ENCODE results near the gene CCNI2.
A peak's percentile ranks its signal among the peaks of the same experiment; 100 is the strongest.

Gene CCNI2

GRCh38 chr5:132776938-132777208 is 29.6 kb downstream of the CCNI2 start:
- Mint-ChIP-seq H3K36me3 (ENCODE audit: low read depth) (no peaks in the 10 kb centered on the region), H3K27me3 (ENCODE audit: low read depth) (peaks cover 63% of the 10 kb centered on the region), H3K4me1 (ENCODE audit: low read depth) (peaks cover 26% of the 10 kb centered on the region), H3K9me3 (no peaks in the 10 kb centered on the region), H3K4me3 (no peak overlapping the region), H3K27ac (no peak overlapping the region)
- DNase-seq (ENCODE audit: low spot score): no peak

GRCh38 chr5:132777209-132778069 is 30.2 kb downstream of the CCNI2 start, which contains the start of gene SEPTIN8:
Gene SEPTIN8 (minus strand): TSS chr5:132777239. CDS start chr5:132777137, 102 bp downstream.
- peak within 1 kb of the TSS; percentile 80 for H3K4me3 Mint-ChIP-seq
- H3K4me1 Mint-ChIP-seq (ENCODE audit: low read depth): peaks cover 28% of the 10 kb centered on the region
- H3K27ac Mint-ChIP-seq: peak within 1 kb of the TSS; percentile 60
- DNase-seq (ENCODE audit: low spot score): peak; percentile 57
- H3K36me3 Mint-ChIP-seq (ENCODE audit: low read depth): no peaks in the 10 kb centered on the region
- H3K27me3 Mint-ChIP-seq (ENCODE audit: low read depth): peaks cover 66% of the 10 kb centered on the region
- no peaks in the 10 kb centered on the region for H3K9me3 Mint-ChIP-seq

GRCh38 chr5:132778129-132778528 is 30.9 kb downstream of the CCNI2 start:
- Mint-ChIP-seq H3K27ac (peak overlapping the region; percentile 60), H3K27me3 (ENCODE audit: low read depth) (peaks cover 72% of the 10 kb centered on the region), H3K36me3 (ENCODE audit: low read depth) (no peaks in the 10 kb centered on the region)

GRCh38 chr5:132778856-132779255 is 31.6 kb downstream of the CCNI2 start:
- no peak for DNase-seq (ENCODE audit: low spot score)
- Mint-ChIP-seq H3K9me3 (no peaks in the 10 kb centered on the region), H3K36me3 (ENCODE audit: low read depth) (no peaks in the 10 kb centered on the region), H3K4me1 (ENCODE audit: low read depth) (peaks cover 28% of the 10 kb centered on the region), H3K27me3 (ENCODE audit: low read depth) (peaks cover 72% of the 10 kb centered on the region), H3K4me3 (peak overlapping the region; percentile 12), H3K27ac (no peak overlapping the region)

More at GRCh38 chr5:132778129-132778528, 30.9 kb downstream of the CCNI2 start:
- H3K4me3 Mint-ChIP-seq: peak overlapping the region; percentile 80
- H3K4me1 Mint-ChIP-seq (ENCODE audit: low read depth): peaks cover 28% of the 10 kb centered on the region
- DNase-seq (ENCODE audit: low spot score): no peak
- no peaks in the 10 kb centered on the region for H3K9me3 Mint-ChIP-seq

- H3K4me1 Mint-ChIP-seq (ENCODE audit: low read depth): peaks cover 29% of the 10 kb centered on the region
- no peaks in the 10 kb centered on the region for H3K9me3 Mint-ChIP-seq
- no peak overlapping the region for H3K27ac Mint-ChIP-seq
- H3K27me3 Mint-ChIP-seq (ENCODE audit: low read depth): peaks cover 62% of the 10 kb centered on the region
- no peak for DNase-seq (ENCODE audit: low spot score)
- no peak overlapping the region for H3K4me3 Mint-ChIP-seq
- H3K36me3 Mint-ChIP-seq (ENCODE audit: low read depth): no peaks in the 10 kb centered on the region
Measured at GRCh38 chr5:132779961-132780360, 32.7 kb downstream of the CCNI2 start.

- Mint-ChIP-seq H3K4me3 (peak overlapping the region; percentile 38), H3K27ac (no peak overlapping the region), H3K9me3 (no peaks in the 10 kb centered on the region), H3K36me3 (ENCODE audit: low read depth) (no peaks in the 10 kb centered on the region), H3K4me1 (ENCODE audit: low read depth) (peaks cover 29% of the 10 kb centered on the region), H3K27me3 (ENCODE audit: low read depth) (peaks cover 60% of the 10 kb centered on the region)
- DNase-seq (ENCODE audit: low spot score): no peak
Measured at GRCh38 chr5:132780577-132780976, 33.4 kb downstream of the CCNI2 start.

GRCh38 chr5:132781029-132781428 is 33.8 kb downstream of the CCNI2 start:
- no peak overlapping the region for H3K27ac Mint-ChIP-seq
- peak overlapping the region; percentile 38 for H3K4me3 Mint-ChIP-seq
- no peaks in the 10 kb centered on the region for H3K36me3 Mint-ChIP-seq (ENCODE audit: low read depth)
- H3K9me3 Mint-ChIP-seq: no peaks in the 10 kb centered on the region
- no peak for DNase-seq (ENCODE audit: low spot score)
- H3K27me3 Mint-ChIP-seq (ENCODE audit: low read depth): peaks cover 59% of the 10 kb centered on the region
- peaks cover 29% of the 10 kb centered on the region for H3K4me1 Mint-ChIP-seq (ENCODE audit: low read depth)

- no peak for DNase-seq (ENCODE audit: low spot score)
- H3K4me3 Mint-ChIP-seq: no peak overlapping the region
- no peak overlapping the region for H3K27ac Mint-ChIP-seq
- H3K9me3 Mint-ChIP-seq: no peaks in the 10 kb centered on the region
- H3K27me3 Mint-ChIP-seq (ENCODE audit: low read depth): peaks cover 62% of the 10 kb centered on the region
- H3K36me3 Mint-ChIP-seq (ENCODE audit: low read depth): no peaks in the 10 kb centered on the region
- H3K4me1 Mint-ChIP-seq (ENCODE audit: low read depth): peaks cover 29% of the 10 kb centered on the region
Measured at GRCh38 chr5:132782101-132782500, 34.9 kb downstream of the CCNI2 start.

GRCh38 chr5:132785365-132785764 is 38.1 kb downstream of the CCNI2 start:
- no peaks in the 10 kb centered on the region for H3K9me3 Mint-ChIP-seq

GRCh38 chr5:132785864-132786263 is 38.6 kb downstream of the CCNI2 start:
- Mint-ChIP-seq H3K27me3 (ENCODE audit: low read depth) (peaks cover 48% of the 10 kb centered on the region), H3K27ac (no peak overlapping the region), H3K4me3 (no peak overlapping the region), H3K9me3 (no peaks in the 10 kb centered on the region), H3K36me3 (ENCODE audit: low read depth) (no peaks in the 10 kb centered on the region), H3K4me1 (ENCODE audit: low read depth) (peaks cover 18% of the 10 kb centered on the region)
- no peak for DNase-seq (ENCODE audit: low spot score)

More at GRCh38 chr5:132785365-132785764, 38.1 kb downstream of the CCNI2 start:
- no peak overlapping the region for H3K27ac Mint-ChIP-seq
- peaks cover 50% of the 10 kb centered on the region for H3K27me3 Mint-ChIP-seq (ENCODE audit: low read depth)
- H3K4me1 Mint-ChIP-seq (ENCODE audit: low read depth): peaks cover 18% of the 10 kb centered on the region
- no peak overlapping the region for H3K4me3 Mint-ChIP-seq
- DNase-seq (ENCODE audit: low spot score): no peak
- H3K36me3 Mint-ChIP-seq (ENCODE audit: low read depth): no peaks in the 10 kb centered on the region

GRCh38 chr5:132787076-132787475 is 39.9 kb downstream of the CCNI2 start:
- peaks cover 10% of the 10 kb centered on the region for H3K4me1 Mint-ChIP-seq (ENCODE audit: low read depth)
- H3K27me3 Mint-ChIP-seq (ENCODE audit: low read depth): peaks cover 36% of the 10 kb centered on the region
- H3K9me3 Mint-ChIP-seq: no peaks in the 10 kb centered on the region
- no peak overlapping the region for H3K27ac Mint-ChIP-seq
- DNase-seq (ENCODE audit: low spot score): no peak
- no peaks in the 10 kb centered on the region for H3K36me3 Mint-ChIP-seq (ENCODE audit: low read depth)
- no peak overlapping the region for H3K4me3 Mint-ChIP-seq

- peaks cover 34% of the 10 kb centered on the region for H3K27me3 Mint-ChIP-seq (ENCODE audit: low read depth)
- H3K36me3 Mint-ChIP-seq (ENCODE audit: low read depth): no peaks in the 10 kb centered on the region
- H3K4me3 Mint-ChIP-seq: no peak overlapping the region
- DNase-seq (ENCODE audit: low spot score): no peak
- H3K4me1 Mint-ChIP-seq (ENCODE audit: low read depth): peaks cover 7% of the 10 kb centered on the region
- H3K27ac Mint-ChIP-seq: no peak overlapping the region
- H3K9me3 Mint-ChIP-seq: no peaks in the 10 kb centered on the region
Measured at GRCh38 chr5:132788508-132788907, 41.3 kb downstream of the CCNI2 start.

GRCh38 chr5:132788990-132789886 is 42.0 kb downstream of the CCNI2 start:
- no peak for DNase-seq (ENCODE audit: low spot score)
- Mint-ChIP-seq H3K9me3 (no peaks in the 10 kb centered on the region), H3K4me1 (ENCODE audit: low read depth) (peaks cover 7% of the 10 kb centered on the region), H3K36me3 (ENCODE audit: low read depth) (no peaks in the 10 kb centered on the region), H3K27ac (no peak overlapping the region), H3K27me3 (ENCODE audit: low read depth) (peaks cover 38% of the 10 kb centered on the region), H3K4me3 (no peak overlapping the region)
